HCT116 (cell line): Measurements from ENCODE around the gene ILRUN.
"Not testable (repeated sequence)": the region's sequence is repeated elsewhere in the genome, so short reads cannot be mapped to it uniquely, and the experiment has no call there.

Source experiments
- EZH2 ChIP-seq: fragments of 200-600 bp; sonication (generic); IDR thresholded peaks from 2 replicates; pipeline ENCODE4 v1.6.1; 2017; ENCODE audit warnings: antibody characterized with exemption, mixed run types
- POLR2A ChIP-seq: IDR thresholded peaks from 2 replicates; pipeline ENCODE4 v1.7.0; 2011; ENCODE audit warnings: borderline replicate concordance; ENCODE audit not compliant: insufficient read depth, insufficient read length; ENCODE audit errors: extremely low read depth
- SRF ChIP-seq: IDR thresholded peaks from 2 replicates; pipeline ENCODE4 v1.6.1; 2012; ENCODE audit warnings: low read depth
- ZFX ChIP-seq: fragments of 450-650 bp; IDR thresholded peaks from 2 replicates; pipeline ENCODE4 v1.6.1; 2017
- TF ChIP-seq, protein P1 (sequence below): IDR thresholded peaks from 2 replicates; pipeline ENCODE4 v1.6.1; 2011; ENCODE audit warnings: mild to moderate bottlenecking, low read length, moderate library complexity; ENCODE audit not compliant: insufficient replicate concordance; ENCODE audit errors: extremely low read depth
- TF ChIP-seq, protein P2 (sequence below), 3 experiments: fragments of 200-600 bp in 1 of 3; sonication (generic) in 1 of 3; IDR thresholded peaks in 2 of 3; conservative IDR thresholded peaks in 1 of 3; 2 replicates each; pipeline ENCODE4 v1.5.1; 2012 to 2017; ENCODE audit warnings: low read depth in 2 of 3, low read length in 2 of 3, antibody characterized with exemption in 1 of 3, borderline replicate concordance in 1 of 3, control low read depth in 1 of 3, mild to moderate bottlenecking in 1 of 3, mixed read lengths in 1 of 3, mixed run types in 1 of 3, moderate library complexity in 1 of 3; ENCODE audit not compliant: insufficient read depth in 1 of 3

DNA sequence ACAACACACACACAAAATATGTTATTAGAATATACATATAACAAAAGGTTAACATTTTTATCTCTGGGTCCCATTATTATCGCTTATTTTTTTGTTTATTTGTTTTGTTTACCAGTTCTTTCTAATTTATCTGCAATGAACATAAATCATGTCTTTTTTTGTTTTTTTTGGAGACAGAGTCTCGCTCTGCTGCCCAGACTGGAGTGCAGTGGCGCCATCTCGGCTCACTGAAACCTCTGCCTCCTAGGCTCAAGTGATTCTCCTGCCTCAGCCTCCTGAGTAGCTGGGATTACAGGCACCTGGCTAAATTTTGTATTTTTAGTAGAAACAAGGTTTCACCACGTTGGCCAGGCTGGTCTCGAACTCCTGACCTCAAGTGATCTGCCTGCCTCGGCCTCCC, 16.3 kb downstream of the ILRUN start:
- not testable (repeated sequence) for TF ChIP-seq SRF, ZFX, EZH2, POLR2A
- TF ChIP-seq, protein P1, sequence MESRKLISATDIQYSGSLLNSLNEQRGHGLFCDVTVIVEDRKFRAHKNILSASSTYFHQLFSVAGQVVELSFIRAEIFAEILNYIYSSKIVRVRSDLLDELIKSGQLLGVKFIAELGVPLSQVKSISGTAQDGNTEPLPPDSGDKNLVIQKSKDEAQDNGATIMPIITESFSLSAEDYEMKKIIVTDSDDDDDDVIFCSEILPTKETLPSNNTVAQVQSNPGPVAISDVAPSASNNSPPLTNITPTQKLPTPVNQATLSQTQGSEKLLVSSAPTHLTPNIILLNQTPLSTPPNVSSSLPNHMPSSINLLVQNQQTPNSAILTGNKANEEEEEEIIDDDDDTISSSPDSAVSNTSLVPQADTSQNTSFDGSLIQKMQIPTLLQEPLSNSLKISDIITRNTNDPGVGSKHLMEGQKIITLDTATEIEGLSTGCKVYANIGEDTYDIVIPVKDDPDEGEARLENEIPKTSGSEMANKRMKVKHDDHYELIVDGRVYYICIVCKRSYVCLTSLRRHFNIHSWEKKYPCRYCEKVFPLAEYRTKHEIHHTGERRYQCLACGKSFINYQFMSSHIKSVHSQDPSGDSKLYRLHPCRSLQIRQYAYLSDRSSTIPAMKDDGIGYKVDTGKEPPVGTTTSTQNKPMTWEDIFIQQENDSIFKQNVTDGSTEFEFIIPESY: not testable (repeated sequence)
- TF ChIP-seq, protein P2, sequence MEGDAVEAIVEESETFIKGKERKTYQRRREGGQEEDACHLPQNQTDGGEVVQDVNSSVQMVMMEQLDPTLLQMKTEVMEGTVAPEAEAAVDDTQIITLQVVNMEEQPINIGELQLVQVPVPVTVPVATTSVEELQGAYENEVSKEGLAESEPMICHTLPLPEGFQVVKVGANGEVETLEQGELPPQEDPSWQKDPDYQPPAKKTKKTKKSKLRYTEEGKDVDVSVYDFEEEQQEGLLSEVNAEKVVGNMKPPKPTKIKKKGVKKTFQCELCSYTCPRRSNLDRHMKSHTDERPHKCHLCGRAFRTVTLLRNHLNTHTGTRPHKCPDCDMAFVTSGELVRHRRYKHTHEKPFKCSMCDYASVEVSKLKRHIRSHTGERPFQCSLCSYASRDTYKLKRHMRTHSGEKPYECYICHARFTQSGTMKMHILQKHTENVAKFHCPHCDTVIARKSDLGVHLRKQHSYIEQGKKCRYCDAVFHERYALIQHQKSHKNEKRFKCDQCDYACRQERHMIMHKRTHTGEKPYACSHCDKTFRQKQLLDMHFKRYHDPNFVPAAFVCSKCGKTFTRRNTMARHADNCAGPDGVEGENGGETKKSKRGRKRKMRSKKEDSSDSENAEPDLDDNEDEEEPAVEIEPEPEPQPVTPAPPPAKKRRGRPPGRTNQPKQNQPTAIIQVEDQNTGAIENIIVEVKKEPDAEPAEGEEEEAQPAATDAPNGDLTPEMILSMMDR (IDR thresholded peaks at IDR 0.05 in 2 of 3, conservative IDR thresholded peaks at IDR 0.05 in 1 of 3; ENCODE audit: borderline replicate concordance in 1 of 3, insufficient read depth in 1 of 3, low read depth in 2 of 3, low read length in 2 of 3): not testable (repeated sequence)
